PC-9 (cell line): Measurements from ENCODE around the gene OLFM4.

Source experiments
- CTCF ChIP-seq: fragments of 200-600 bp; sonication (generic); conservative IDR thresholded peaks from 2 replicates; pipeline ENCODE4 v1.6.1; 2017; ENCODE audit warnings: mixed run types, antibody characterized with exemption, mild to moderate bottlenecking, moderate library complexity
- EZH2 ChIP-seq: fragments of 200-600 bp; sonication (generic); IDR thresholded peaks from 2 replicates; pipeline ENCODE4 v1.8.0; 2017; ENCODE audit warnings: antibody characterized with exemption, low read depth

- TF ChIP-seq CTCF (no peak), EZH2 (no peak)
These were observed 61.8 kb downstream of the OLFM4 start for GRCh38 chr13:53090461-53090860.
